ENCODE results near the gene SGF29. TPM values are rescaled to one million over a fixed set of nuclear protein-coding genes. Genes with fewer than 3 reads are reported as not detected.

Gene SGF29
- total RNA-seq, result 18.4 TPM

GRCh38 chr16:28553776-28554633 is at the start of gene SGF29:
Gene SGF29 (plus strand): TSS chr16:28553920. CDS start chr16:28581070, 27,150 bp downstream.
- Histone ChIP-seq H3K27me3 (ENCODE audit: insufficient read depth, low read length) (no peaks in the 10 kb centered on the region), H3K4me3 (ENCODE audit: low read length) (peak within 1 kb of the TSS; percentile 63), H3K9me3 (ENCODE audit: low read depth, low read length) (no peaks in the 10 kb centered on the region)

GRCh38 chr16:28504707-28505404 is 48.9 kb upstream of the SGF29 start:
- Histone ChIP-seq H3K27me3 (ENCODE audit: insufficient read depth, low read length) (no peaks in the 10 kb centered on the region), H3K4me3 (ENCODE audit: low read length) (no peak overlapping the region), H3K4me1 (ENCODE audit: insufficient read depth, low read length) (peaks cover 37% of the 10 kb centered on the region), H3K9me3 (ENCODE audit: low read depth, low read length) (no peaks in the 10 kb centered on the region)

More at GRCh38 chr16:28553776-28554633, at the start of gene SGF29:
- peaks cover 29% of the 10 kb centered on the region for H3K4me1 ChIP-seq (ENCODE audit: insufficient read depth, low read length)

GRCh38 chr16:28505489-28506137 is 48.1 kb upstream of the SGF29 start:
- Histone ChIP-seq H3K9me3 (ENCODE audit: low read depth, low read length) (no peaks in the 10 kb centered on the region), H3K27me3 (ENCODE audit: insufficient read depth, low read length) (no peaks in the 10 kb centered on the region), H3K4me3 (ENCODE audit: low read length) (no peak overlapping the region), H3K4me1 (ENCODE audit: insufficient read depth, low read length) (peaks cover 37% of the 10 kb centered on the region)

GRCh38 chr16:28511031-28511430 is 42.7 kb upstream of the SGF29 start:
- Histone ChIP-seq H3K9me3 (ENCODE audit: low read depth, low read length) (no peaks in the 10 kb centered on the region), H3K4me1 (ENCODE audit: insufficient read depth, low read length) (peaks cover 24% of the 10 kb centered on the region), H3K27me3 (ENCODE audit: insufficient read depth, low read length) (no peaks in the 10 kb centered on the region), H3K4me3 (ENCODE audit: low read length) (no peak overlapping the region)

GRCh38 chr16:28511801-28512789 is 41.6 kb upstream of the SGF29 start:
- peaks cover 13% of the 10 kb centered on the region for H3K4me1 ChIP-seq (ENCODE audit: insufficient read depth, low read length)
- no peaks in the 10 kb centered on the region for H3K9me3 ChIP-seq (ENCODE audit: low read depth, low read length)
- H3K4me3 ChIP-seq (ENCODE audit: low read length), result no peak overlapping the region
- H3K27me3 ChIP-seq (ENCODE audit: insufficient read depth, low read length), result no peaks in the 10 kb centered on the region

- Histone ChIP-seq H3K9me3 (ENCODE audit: low read depth, low read length) (no peaks in the 10 kb centered on the region), H3K27me3 (ENCODE audit: insufficient read depth, low read length) (no peaks in the 10 kb centered on the region), H3K4me3 (ENCODE audit: low read length) (no peak overlapping the region), H3K4me1 (ENCODE audit: insufficient read depth, low read length) (no peaks in the 10 kb centered on the region)
These were observed 40.1 kb upstream of the SGF29 start for GRCh38 chr16:28513484-28514181.

- Histone ChIP-seq H3K9me3 (ENCODE audit: low read depth, low read length) (no peaks in the 10 kb centered on the region), H3K27me3 (ENCODE audit: insufficient read depth, low read length) (no peaks in the 10 kb centered on the region), H3K4me3 (ENCODE audit: low read length) (no peak overlapping the region), H3K4me1 (ENCODE audit: insufficient read depth, low read length) (no peaks in the 10 kb centered on the region)
These were observed 39.5 kb upstream of the SGF29 start for GRCh38 chr16:28514246-28514645.

GRCh38 chr16:28520672-28521071 is 33.0 kb upstream of the SGF29 start:
- peaks cover 14% of the 10 kb centered on the region for H3K4me1 ChIP-seq (ENCODE audit: insufficient read depth, low read length)
- H3K9me3 ChIP-seq (ENCODE audit: low read depth, low read length), result no peaks in the 10 kb centered on the region
- no peaks in the 10 kb centered on the region for H3K27me3 ChIP-seq (ENCODE audit: insufficient read depth, low read length)
- no peak overlapping the region for H3K4me3 ChIP-seq (ENCODE audit: low read length)

GRCh38 chr16:28521436-28521835 is 32.3 kb upstream of the SGF29 start:
- Histone ChIP-seq H3K27me3 (ENCODE audit: insufficient read depth, low read length) (no peaks in the 10 kb centered on the region), H3K4me3 (ENCODE audit: low read length) (no peak overlapping the region), H3K9me3 (ENCODE audit: low read depth, low read length) (no peaks in the 10 kb centered on the region), H3K4me1 (ENCODE audit: insufficient read depth, low read length) (peaks cover 14% of the 10 kb centered on the region)

GRCh38 chr16:28522792-28523191 is 30.9 kb upstream of the SGF29 start:
- no peaks in the 10 kb centered on the region for H3K9me3 ChIP-seq (ENCODE audit: low read depth, low read length)
- no peaks in the 10 kb centered on the region for H3K27me3 ChIP-seq (ENCODE audit: insufficient read depth, low read length)
- H3K4me3 ChIP-seq (ENCODE audit: low read length), result no peak overlapping the region
- peaks cover 14% of the 10 kb centered on the region for H3K4me1 ChIP-seq (ENCODE audit: insufficient read depth, low read length)

GRCh38 chr16:28524681-28525171 is 29.0 kb upstream of the SGF29 start:
- H3K9me3 ChIP-seq (ENCODE audit: low read depth, low read length), result no peaks in the 10 kb centered on the region
- H3K4me3 ChIP-seq (ENCODE audit: low read length), result no peak overlapping the region
- H3K4me1 ChIP-seq (ENCODE audit: insufficient read depth, low read length), result peaks cover 14% of the 10 kb centered on the region
- H3K27me3 ChIP-seq (ENCODE audit: insufficient read depth, low read length), result no peaks in the 10 kb centered on the region

- Histone ChIP-seq H3K4me1 (ENCODE audit: insufficient read depth, low read length) (peaks cover 14% of the 10 kb centered on the region), H3K27me3 (ENCODE audit: insufficient read depth, low read length) (no peaks in the 10 kb centered on the region), H3K4me3 (ENCODE audit: low read length) (no peak overlapping the region), H3K9me3 (ENCODE audit: low read depth, low read length) (no peaks in the 10 kb centered on the region)
These were observed 27.3 kb upstream of the SGF29 start for GRCh38 chr16:28526201-28527099.

All from mononuclear cell (primary cell).